Duodenal mucosa (tissue), 2 donors: ENCODE measurements around the gene SENP3.

Experiments used
- H3K27ac ChIP-seq: one replicate; pipeline ENCODE4 v1.7.0; 2013; ENCODE audit warnings: low read depth, low read length
- H3K27me3 ChIP-seq, 2 donors: one replicate each; pipeline ENCODE4 v1.7.0; 2013; ENCODE audit warnings: low read length in 2 of 2, control low read depth in 1 of 2; ENCODE audit not compliant: insufficient read depth in 2 of 2, control insufficient read depth in 1 of 2
- H3K36me3 ChIP-seq, 2 donors: one replicate each; pipeline ENCODE4 v1.7.0; 2013; ENCODE audit warnings: low read length in 2 of 2, control low read depth in 1 of 2; ENCODE audit not compliant: insufficient read depth in 2 of 2, control insufficient read depth in 1 of 2
- H3K4me1 ChIP-seq, 2 donors: one replicate each; pipeline ENCODE4 v1.7.0; 2013; ENCODE audit warnings: low read length in 2 of 2, control low read depth in 1 of 2; ENCODE audit not compliant: insufficient read depth in 2 of 2, control insufficient read depth in 1 of 2
- H3K4me3 ChIP-seq, 2 donors: one replicate each; pipeline ENCODE4 v1.7.0; 2013; ENCODE audit warnings: low read length in 2 of 2, low read depth in 1 of 2
- H3K9ac ChIP-seq, 2 donors: one replicate each; pipeline ENCODE4 v1.7.0; 2013; ENCODE audit warnings: low read length in 2 of 2, low read depth in 1 of 2
- H3K9me3 ChIP-seq, 2 donors: one replicate each; pipeline ENCODE4 v1.7.0; 2013; ENCODE audit warnings: low read length in 2 of 2, control low read depth in 1 of 2; ENCODE audit not compliant: control insufficient read depth in 1 of 2

The SENP3 gene

GRCh38 chr17:7575959-7576358, 14.2 kb downstream of the SENP3 start:
- H3K9ac ChIP-seq = peak overlapping the region in 1 of 2 donors; percentile 5
- no peaks in the 10 kb centered on the region for H3K9me3 ChIP-seq
- H3K36me3 ChIP-seq = peaks cover 47 to 56% of the 10 kb centered on the region in 2 donors
- H3K4me3 ChIP-seq = no peak overlapping the region
- H3K4me1 ChIP-seq = peaks cover 66 to 69% of the 10 kb centered on the region in 2 donors
- H3K27me3 ChIP-seq = no peaks in the 10 kb centered on the region
- no peak overlapping the region for H3K27ac ChIP-seq

- H3K27me3 ChIP-seq = no peaks in the 10 kb centered on the region
- H3K27ac ChIP-seq = no peak overlapping the region
- peaks cover 43 to 51% of the 10 kb centered on the region in 2 donors for H3K36me3 ChIP-seq
- H3K9ac ChIP-seq = peak overlapping the region in 1 of 2 donors; percentile 5
- H3K4me3 ChIP-seq = no peak overlapping the region
- H3K4me1 ChIP-seq = peaks cover 71 to 74% of the 10 kb centered on the region in 2 donors
- H3K9me3 ChIP-seq = no peaks in the 10 kb centered on the region
Measured at GRCh38 chr17:7576432-7576937, 14.8 kb downstream of the SENP3 start.

- Histone ChIP-seq H3K9me3 (no peaks in the 10 kb centered on the region), H3K27ac (no peak overlapping the region), H3K4me1 (peaks cover 78 to 81% of the 10 kb centered on the region in 2 donors), H3K27me3 (no peaks in the 10 kb centered on the region), H3K36me3 (peaks cover 43 to 53% of the 10 kb centered on the region in 2 donors), H3K9ac (no peak overlapping the region), H3K4me3 (no peak overlapping the region)
Measured at GRCh38 chr17:7577327-7578199, 15.8 kb downstream of the SENP3 start.

- peak within 1 kb of the TSS; percentile 90 for H3K27ac ChIP-seq
- peak within 1 kb of the TSS; percentile 83 to 88 for H3K4me3 ChIP-seq
- no peaks in the 10 kb centered on the region for H3K9me3 ChIP-seq
- peaks cover 39 to 51% of the 10 kb centered on the region in 2 donors for H3K36me3 ChIP-seq
- H3K9ac ChIP-seq = peak within 1 kb of the TSS; percentile 93 to 99
- no peaks in the 10 kb centered on the region for H3K27me3 ChIP-seq
- peaks cover 83 to 87% of the 10 kb centered on the region in 2 donors for H3K4me1 ChIP-seq
Measured at GRCh38 chr17:7579001-7579833, 17.5 kb downstream of the SENP3 start, which contains the start of gene CD68. CD68 (plus strand) TSS chr17:7579638; CDS start chr17:7579678, 40 bp downstream.

- peak overlapping the region; percentile 83 to 88 for H3K4me3 ChIP-seq
- H3K4me1 ChIP-seq = peaks cover 75 to 86% of the 10 kb centered on the region in 2 donors
- peak overlapping the region; percentile 93 to 99 for H3K9ac ChIP-seq
Measured at GRCh38 chr17:7579834-7580603, 18.3 kb downstream of the SENP3 start.

GRCh38 chr17:7580604-7581575, 19.2 kb downstream of the SENP3 start:
- Histone ChIP-seq H3K9me3 (no peaks in the 10 kb centered on the region), H3K27ac (peak overlapping the region; percentile 90), H3K36me3 (peaks cover 26 to 35% of the 10 kb centered on the region in 2 donors), H3K4me3 (peak overlapping the region; percentile 83 to 88), H3K4me1 (peaks cover 66 to 83% of the 10 kb centered on the region in 2 donors), H3K9ac (peak overlapping the region; percentile 93 to 99), H3K27me3 (no peaks in the 10 kb centered on the region)

More at GRCh38 chr17:7579834-7580603, 18.3 kb downstream of the SENP3 start:
- H3K36me3 ChIP-seq = peaks cover 31 to 43% of the 10 kb centered on the region in 2 donors
- H3K9me3 ChIP-seq = no peaks in the 10 kb centered on the region
- H3K27ac ChIP-seq = peak overlapping the region; percentile 90
- H3K27me3 ChIP-seq = no peaks in the 10 kb centered on the region

- Histone ChIP-seq H3K9ac (peak overlapping the region; percentile 88 to 98), H3K9me3 (no peaks in the 10 kb centered on the region), H3K4me1 (peaks cover 61 to 69% of the 10 kb centered on the region in 2 donors)
Measured at GRCh38 chr17:7582396-7583252, 20.9 kb downstream of the SENP3 start.

More at GRCh38 chr17:7582396-7583252, 20.9 kb downstream of the SENP3 start:
- H3K27ac ChIP-seq = peak overlapping the region; percentile 97
- H3K27me3 ChIP-seq = no peaks in the 10 kb centered on the region
- H3K36me3 ChIP-seq = peaks cover 11 to 30% of the 10 kb centered on the region in 2 donors
- H3K4me3 ChIP-seq = peak overlapping the region; percentile 91 to 97
